HG03108 (cell line): ENCODE data around the gene TTLL3.
"Not testable (repeated sequence)": the region's sequence is repeated elsewhere in the genome, so short reads cannot be mapped to it uniquely, and the experiment has no call there.

Experiments used
- ATAC-seq: cut with Tn5 transposase; IDR thresholded peaks from one replicate; pipeline ENCODE4 v1.9.1; 2021; ENCODE audit warnings: moderate library complexity; ENCODE audit not compliant: unreplicated experiment

TTLL3 gene

GRCh38 chr3:9864200-9864927, 54.3 kb downstream of the TTLL3 start:
- ATAC-seq = no peak

- ATAC-seq = not testable (repeated sequence)
Measured at GRCh38 chr3:9865125-9865637, 55.1 kb downstream of the TTLL3 start.

GRCh38 chr3:9866639-9867038, 56.6 kb downstream of the TTLL3 start:
- ATAC-seq = no peak

- no peak for ATAC-seq
Measured at GRCh38 chr3:9867106-9867505, 57.0 kb downstream of the TTLL3 start.

GRCh38 chr3:9869955-9870354, 59.9 kb downstream of the TTLL3 start:
- ATAC-seq = no peak

GRCh38 chr3:9870978-9871377, 60.9 kb downstream of the TTLL3 start:
- ATAC-seq = no peak

- not testable (repeated sequence) for ATAC-seq
Measured at GRCh38 chr3:9872067-9872466, 62.0 kb downstream of the TTLL3 start.

GRCh38 chr3:9875448-9875847, 65.4 kb downstream of the TTLL3 start:
- no peak for ATAC-seq

- ATAC-seq = not testable (repeated sequence)
Measured at GRCh38 chr3:9876255-9876654, 66.2 kb downstream of the TTLL3 start.

- no peak for ATAC-seq
Measured at GRCh38 chr3:9876991-9877390, 66.9 kb downstream of the TTLL3 start.

GRCh38 chr3:9878700-9879099, 68.6 kb downstream of the TTLL3 start:
- ATAC-seq = no peak

GRCh38 chr3:9879830-9880549, 69.9 kb downstream of the TTLL3 start, which contains the start of gene CIDEC:
CIDEC (minus strand) TSS chr3:9880253; CDS start chr3:9878486, 1,767 bp downstream.
- no peak for ATAC-seq

- ATAC-seq = no peak
Measured at GRCh38 chr3:9881441-9881840, 71.4 kb downstream of the TTLL3 start.

GRCh38 chr3:9883706-9884554, 73.9 kb downstream of the TTLL3 start:
- ATAC-seq = no peak

- ATAC-seq = no peak
Measured at GRCh38 chr3:9884555-9885165, 74.6 kb downstream of the TTLL3 start.
